ENCODE results near the gene TSPAN9.

TSPAN9 gene

DNA sequence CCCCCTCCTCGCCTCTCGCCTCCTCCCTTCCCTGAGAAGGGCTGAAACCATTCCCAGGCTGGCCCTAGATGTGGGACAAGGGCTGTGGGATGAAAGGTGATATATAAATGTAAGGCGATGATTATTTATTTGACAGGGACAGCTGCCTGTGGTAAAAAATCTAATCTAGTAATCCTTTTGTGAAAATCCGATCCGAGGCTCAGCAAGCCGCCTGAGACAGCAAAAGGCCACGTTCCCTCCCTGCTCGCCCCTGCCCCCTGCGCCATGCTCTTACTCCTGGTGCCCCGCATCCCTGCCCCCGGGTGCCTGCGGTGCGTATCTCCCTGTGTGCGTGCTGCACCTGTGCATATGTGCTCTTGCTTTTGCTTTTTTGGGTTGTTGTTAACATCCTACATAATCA, 65.2 kb downstream of the TSPAN9 start:
- no peak for DNase-seq

GRCh38 chr12:3144495-3144894, 67.3 kb downstream of the TSPAN9 start:
- no peak for DNase-seq

DNA sequence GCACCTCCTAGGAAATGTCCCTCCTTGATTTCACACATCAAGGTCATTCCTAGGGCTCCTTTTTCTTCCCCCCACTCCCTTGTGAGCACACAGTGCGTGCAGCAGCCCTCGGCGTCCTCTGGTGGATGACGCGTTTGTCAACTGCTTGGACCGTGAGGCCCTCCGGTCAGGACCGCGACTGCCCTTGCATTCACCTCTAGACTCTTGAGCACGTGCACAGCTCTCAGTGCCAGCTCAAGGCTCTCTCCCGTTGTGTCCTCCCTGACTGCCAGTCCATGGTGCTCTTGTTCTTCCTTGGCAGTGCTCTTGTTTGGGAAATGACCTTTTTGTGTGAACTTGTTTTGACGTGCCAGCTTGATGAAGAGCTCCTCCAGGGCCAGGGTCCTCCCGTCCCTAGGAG, 67.9 kb downstream of the TSPAN9 start:
- no peak for DNase-seq

- no peak for DNase-seq
These were observed 68.5 kb downstream of the TSPAN9 start for GRCh38 chr12:3145546-3146310.

GRCh38 chr12:3147260-3147659, 70.1 kb downstream of the TSPAN9 start:
- DNase-seq: no peak

DNA sequence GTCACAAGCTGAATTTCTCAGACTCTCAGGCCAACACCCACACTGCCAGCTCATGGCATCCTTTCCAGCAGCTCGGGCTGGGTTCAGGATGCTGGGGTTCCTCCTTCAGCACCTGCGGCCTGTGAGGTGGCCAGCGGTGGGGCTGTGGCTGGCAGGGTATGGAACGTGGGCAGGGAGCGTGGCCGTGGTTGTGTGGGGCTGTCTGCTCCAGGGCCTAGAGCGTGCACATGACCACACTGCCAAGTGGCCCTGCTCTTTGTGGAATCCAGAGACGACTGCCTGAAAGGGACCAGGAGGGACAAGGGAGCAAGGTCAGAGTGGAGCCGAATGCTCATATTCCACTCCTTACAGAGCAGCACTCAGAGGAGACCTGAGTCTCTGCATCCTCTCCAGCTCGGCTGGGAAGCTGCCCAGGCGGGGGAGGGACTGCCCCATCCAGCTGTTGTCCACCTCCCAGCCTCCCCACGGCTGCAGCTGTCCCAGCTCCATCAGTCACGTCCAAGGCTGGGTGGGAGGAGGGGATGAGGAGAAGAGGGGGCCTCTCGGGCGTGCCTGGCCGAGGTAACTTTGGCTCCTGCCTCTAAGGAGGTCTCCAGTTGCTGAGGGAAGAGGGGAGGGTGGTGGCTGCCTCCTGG, 71.3 kb downstream of the TSPAN9 start:
- DNase-seq: no peak

DNA sequence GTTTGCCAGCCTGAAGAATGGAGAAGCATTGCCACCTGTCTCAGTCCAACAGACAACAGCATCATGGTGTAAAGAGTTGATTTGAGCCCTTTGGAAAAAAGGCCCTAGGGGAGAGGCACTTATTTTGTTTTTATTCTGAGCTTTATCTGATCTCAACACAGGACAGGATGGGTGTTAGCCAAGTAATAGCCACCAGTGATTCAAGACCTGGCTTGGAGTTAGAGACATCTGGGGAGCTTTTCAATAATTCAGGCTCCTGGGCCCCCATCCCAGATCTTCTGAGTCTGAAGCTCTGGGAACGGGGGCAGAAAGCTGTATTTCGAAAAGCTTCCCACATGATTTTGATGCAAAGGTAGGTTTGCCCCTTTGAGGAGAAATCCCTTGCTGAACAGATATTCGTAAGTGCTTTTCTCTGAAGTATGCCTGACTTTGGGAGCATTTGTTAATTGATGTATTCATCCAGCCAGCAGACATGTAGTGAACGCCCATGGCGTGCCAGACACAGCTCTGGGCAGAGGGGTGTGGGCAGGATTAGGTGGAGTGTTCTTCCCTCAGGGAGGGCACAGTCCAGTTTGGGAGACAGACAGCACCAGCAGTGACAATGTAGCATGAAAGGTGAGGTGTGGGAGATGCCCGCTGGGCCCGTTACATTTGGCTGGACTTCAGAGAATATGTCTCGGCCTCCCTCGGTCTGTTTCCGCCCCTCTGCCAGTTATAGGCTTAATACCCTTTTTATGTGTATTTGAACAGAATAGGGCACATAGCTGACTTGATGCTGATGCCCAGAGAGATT, 72.5 kb downstream of the TSPAN9 start:
- no peak for DNase-seq

- no peak for DNase-seq
These were observed 73.1 kb downstream of the TSPAN9 start for GRCh38 chr12:3150308-3150670.

- DNase-seq: no peak
These were observed 74.0 kb downstream of the TSPAN9 start for GRCh38 chr12:3150931-3151835.

- DNase-seq: no peak
These were observed 74.9 kb downstream of the TSPAN9 start for GRCh38 chr12:3152011-3152511.

DNA sequence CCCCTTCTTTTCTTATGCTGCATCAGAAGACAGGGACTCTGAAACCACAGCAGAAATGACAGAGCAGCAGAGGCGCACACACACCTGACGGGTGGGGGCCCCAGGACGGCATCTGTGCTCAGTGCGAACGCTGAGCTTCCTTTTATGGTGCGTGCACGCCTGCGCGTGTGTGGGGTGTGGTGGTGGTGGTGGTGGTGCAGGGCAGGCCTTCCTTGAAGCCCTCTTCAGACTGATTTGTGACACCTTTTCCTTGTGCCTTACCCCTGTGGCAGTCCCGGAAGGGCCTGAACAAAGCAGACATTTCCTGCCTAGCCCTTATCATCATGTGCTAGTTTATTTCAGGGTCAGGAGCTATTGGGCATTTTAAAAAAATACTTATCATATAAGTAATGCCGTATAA, 75.7 kb downstream of the TSPAN9 start:
- DNase-seq: no peak

DNA sequence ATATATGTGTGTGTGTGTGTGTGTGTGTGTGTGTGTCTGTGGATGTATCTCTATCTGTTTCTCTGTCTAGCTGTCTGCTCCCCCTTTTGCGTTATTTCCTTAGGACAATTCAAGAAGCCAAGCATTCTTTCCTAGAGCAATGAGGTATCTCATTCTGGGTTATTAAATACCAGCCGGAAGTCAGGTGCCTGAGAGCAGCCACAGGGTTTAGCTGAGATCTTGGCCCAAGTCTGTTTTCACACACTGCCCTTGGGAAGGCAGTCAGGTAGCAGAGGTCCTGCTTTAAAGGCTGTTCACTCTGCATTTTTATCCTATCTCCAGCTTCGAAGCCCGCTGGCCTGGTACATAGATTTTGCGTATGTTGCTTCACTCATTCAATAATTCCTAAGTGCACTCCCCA, 76.8 kb downstream of the TSPAN9 start:
- DNase-seq: no peak

GRCh38 chr12:3155702-3156370, 78.7 kb downstream of the TSPAN9 start:
- DNase-seq: no peak

- DNase-seq: no peak
These were observed 80.6 kb downstream of the TSPAN9 start for GRCh38 chr12:3157581-3158323.

DNA sequence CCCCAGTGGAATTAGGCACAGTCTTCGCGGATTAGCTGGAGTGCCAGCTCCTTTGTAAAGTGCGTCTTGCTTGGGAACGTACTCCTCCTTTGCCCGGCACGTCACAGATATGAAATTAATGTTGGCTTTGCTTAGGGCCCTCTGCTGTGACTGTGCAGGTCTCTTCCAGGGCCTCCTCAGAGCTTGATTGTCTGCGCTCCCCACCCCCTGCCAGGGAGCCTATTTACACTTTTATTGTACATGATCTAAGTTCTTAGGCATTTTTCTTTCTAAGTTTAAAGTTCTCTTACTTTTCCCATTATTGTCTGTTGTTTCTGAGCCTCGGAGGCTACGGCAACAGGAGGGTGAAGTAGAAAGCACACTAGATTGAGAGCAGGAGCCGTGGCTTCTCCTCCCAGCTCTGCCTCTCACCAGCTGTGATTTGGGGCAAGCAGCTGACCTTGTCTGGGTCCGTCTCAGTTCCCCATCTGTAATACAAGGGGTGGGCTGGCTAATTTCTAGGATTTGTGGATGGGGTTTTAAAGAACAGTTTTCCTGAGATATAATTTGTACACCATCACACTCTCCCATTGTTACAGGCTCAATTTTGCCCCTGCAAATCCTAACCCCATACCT, 81.8 kb downstream of the TSPAN9 start:
- DNase-seq: no peak

- DNase-seq: no peak
These were observed 82.9 kb downstream of the TSPAN9 start for GRCh38 chr12:3160081-3160480.

DNA sequence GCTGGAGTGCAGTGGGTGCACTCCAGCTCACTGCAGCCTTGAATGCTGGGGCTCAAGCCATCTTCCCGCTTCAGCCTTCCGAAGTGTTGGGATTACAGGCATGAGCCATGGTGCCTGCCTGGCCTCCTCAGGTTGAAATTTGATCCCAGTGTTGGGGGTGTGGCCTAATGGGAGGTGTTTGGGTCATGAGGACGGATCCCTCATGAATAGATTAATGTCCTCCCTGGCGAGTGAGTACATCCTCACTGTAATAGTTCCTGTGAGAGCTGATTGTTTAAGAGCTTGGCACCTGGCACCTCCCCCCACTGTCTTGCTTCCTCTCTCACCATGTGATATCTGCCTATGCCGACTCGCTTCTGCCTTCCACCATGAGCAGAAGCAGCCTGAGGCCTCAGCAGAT, 84.7 kb downstream of the TSPAN9 start:
- DNase-seq: no peak

GRCh38 chr12:3164454-3165077, 87.4 kb downstream of the TSPAN9 start:
- DNase-seq: no peak

DNA sequence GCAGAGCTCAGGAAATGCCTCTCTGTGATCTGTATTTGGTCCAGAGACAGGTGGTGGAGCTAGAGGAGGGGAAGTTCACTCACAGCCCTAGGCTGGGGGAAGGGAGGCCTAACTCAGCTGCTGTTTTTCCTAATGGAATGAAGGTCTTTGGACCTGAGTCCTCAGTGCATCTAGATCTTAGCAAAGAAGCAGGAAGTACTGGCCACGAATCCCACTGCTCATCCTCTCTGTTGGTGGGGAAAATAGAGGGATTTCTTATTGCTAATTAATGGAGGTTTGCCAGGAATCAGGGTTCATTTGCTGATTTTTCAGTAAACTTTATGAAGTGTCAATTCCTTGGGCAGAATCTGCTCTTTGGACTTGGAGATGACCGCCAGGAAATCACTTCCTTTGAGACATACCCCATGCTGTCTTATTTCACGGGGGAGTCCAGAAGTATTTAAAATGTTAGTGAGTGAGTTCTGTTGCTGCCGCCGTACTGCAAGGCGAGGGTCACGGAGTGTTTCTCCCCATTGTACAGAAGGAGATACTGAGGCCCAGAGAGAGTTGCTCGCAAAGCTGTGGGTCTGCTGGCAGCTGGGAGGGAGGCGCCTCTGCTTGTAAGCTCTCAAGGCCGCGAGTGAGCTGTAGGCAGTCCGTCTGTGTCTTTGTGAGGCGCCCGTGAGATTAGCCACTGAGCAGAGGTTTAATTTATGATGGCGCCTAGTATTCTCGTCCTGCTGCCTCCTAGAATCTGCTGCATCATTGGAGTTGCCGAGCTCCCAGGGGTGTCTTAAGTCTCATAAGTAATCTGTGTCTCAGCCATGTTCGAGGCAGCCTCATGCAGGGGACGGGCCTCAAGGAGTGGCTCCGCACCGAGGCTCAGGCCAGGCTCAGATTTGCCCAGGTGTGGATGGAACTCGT, 88.2 kb downstream of the TSPAN9 start:
- no peak for DNase-seq

Measured in activated CD4-positive, alpha-beta T cell treated with anti-CD3 and anti-CD28 coated beads, Interleukin-10, Interleukin-2, amounts not matched to agents 100 ng/mL and 50 ng/mL, durations not matched to agents 16 hours and 8 hours (primary cell).